ENCODE measurements around the gene OTOS. TPM values are rescaled to one million over a fixed set of nuclear protein-coding genes. Genes with fewer than 3 reads are reported as not detected.

The OTOS gene
- total RNA-seq, 1 donor: not detected

GRCh38 chr2:240124651-240125030, 15.8 kb downstream of the OTOS start:
- no peak overlapping the region for H3K4me2 ChIP-seq (ENCODE audit: insufficient read depth, low read length)
- H3K79me2 ChIP-seq (ENCODE audit: insufficient read depth, low read length): no peaks in the 10 kb centered on the region
- H3K4me1 ChIP-seq (ENCODE audit: insufficient read depth, low read length): no peaks in the 10 kb centered on the region
- no peak for TF ChIP-seq CTCF (IDR thresholded peaks at IDR 0.05; ENCODE audit: extremely low read depth, low read depth, low read length)
- no peaks in the 10 kb centered on the region for H4K20me1 ChIP-seq (ENCODE audit: insufficient read depth, low read length)
- H3K4me3 ChIP-seq (ENCODE audit: insufficient read depth, low read length): no peak overlapping the region
- DNase-seq (ENCODE audit: insufficient read length, low spot score, missing footprints): no peak
- H2AFZ ChIP-seq (ENCODE audit: low read length): no peak overlapping the region
- no peak overlapping the region for H3K27ac ChIP-seq (ENCODE audit: low read depth, low read length)
- no peaks in the 10 kb centered on the region for H3K27me3 ChIP-seq (ENCODE audit: insufficient read depth, low read length)
- peaks cover 9% of the 10 kb centered on the region for H3K36me3 ChIP-seq (ENCODE audit: insufficient read depth, low read length)
- no peaks in the 10 kb centered on the region for H3K9me3 ChIP-seq (ENCODE audit: low read depth, low read length)

GRCh38 chr2:240123821-240124650, 16.4 kb downstream of the OTOS start:
- TF ChIP-seq CTCF (IDR thresholded peaks at IDR 0.05; ENCODE audit: extremely low read depth, low read depth, low read length): no peak
- no peak overlapping the region for H3K4me2 ChIP-seq (ENCODE audit: insufficient read depth, low read length)
- H3K4me3 ChIP-seq (ENCODE audit: insufficient read depth, low read length): no peak overlapping the region
- H3K79me2 ChIP-seq (ENCODE audit: insufficient read depth, low read length): no peaks in the 10 kb centered on the region
- no peak overlapping the region for H3K27ac ChIP-seq (ENCODE audit: low read depth, low read length)
- H3K9me3 ChIP-seq (ENCODE audit: low read depth, low read length): no peaks in the 10 kb centered on the region
- no peaks in the 10 kb centered on the region for H3K27me3 ChIP-seq (ENCODE audit: insufficient read depth, low read length)
- no peaks in the 10 kb centered on the region for H3K4me1 ChIP-seq (ENCODE audit: insufficient read depth, low read length)
- H4K20me1 ChIP-seq (ENCODE audit: insufficient read depth, low read length): no peaks in the 10 kb centered on the region
- no peak overlapping the region for H2AFZ ChIP-seq (ENCODE audit: low read length)
- peak; percentile 70 for DNase-seq (ENCODE audit: insufficient read length, low spot score, missing footprints)
- H3K36me3 ChIP-seq (ENCODE audit: insufficient read depth, low read length): peaks cover 5% of the 10 kb centered on the region

DNA sequence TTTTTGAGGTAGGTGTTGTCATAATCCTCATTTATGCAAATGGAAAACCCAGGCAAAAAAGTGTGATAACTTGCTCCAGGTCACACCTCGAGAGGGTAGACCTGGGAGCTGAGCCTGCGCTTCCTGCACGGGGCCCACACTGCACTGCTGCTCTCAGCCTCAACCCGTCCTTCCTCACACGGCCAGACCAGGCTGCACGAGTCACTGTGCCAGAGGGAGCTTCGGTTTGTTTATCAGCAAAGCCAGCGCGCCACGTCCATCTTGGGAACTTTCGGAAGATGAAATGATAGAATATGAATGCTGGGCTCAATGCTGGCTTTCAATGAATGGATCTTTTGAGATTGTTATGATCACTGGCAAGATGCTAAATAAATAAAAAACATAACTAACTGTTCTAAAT, 18.8 kb downstream of the OTOS start:
- Histone ChIP-seq H3K36me3 (ENCODE audit: insufficient read depth, low read length) (no peaks in the 10 kb centered on the region), H3K9me3 (ENCODE audit: low read depth, low read length) (no peaks in the 10 kb centered on the region), H3K27me3 (ENCODE audit: insufficient read depth, low read length) (no peaks in the 10 kb centered on the region), H4K20me1 (ENCODE audit: insufficient read depth, low read length) (no peaks in the 10 kb centered on the region), H3K79me2 (ENCODE audit: insufficient read depth, low read length) (no peaks in the 10 kb centered on the region), H3K4me3 (ENCODE audit: insufficient read depth, low read length) (no peak overlapping the region), H3K4me2 (ENCODE audit: insufficient read depth, low read length) (no peak overlapping the region), H2AFZ (ENCODE audit: low read length) (no peak overlapping the region), H3K27ac (ENCODE audit: low read depth, low read length) (no peak overlapping the region), H3K4me1 (ENCODE audit: insufficient read depth, low read length) (no peaks in the 10 kb centered on the region)
- no peak for TF ChIP-seq CTCF (IDR thresholded peaks at IDR 0.05; ENCODE audit: extremely low read depth, low read depth, low read length)
- DNase-seq (ENCODE audit: insufficient read length, low spot score, missing footprints): no peak

DNA sequence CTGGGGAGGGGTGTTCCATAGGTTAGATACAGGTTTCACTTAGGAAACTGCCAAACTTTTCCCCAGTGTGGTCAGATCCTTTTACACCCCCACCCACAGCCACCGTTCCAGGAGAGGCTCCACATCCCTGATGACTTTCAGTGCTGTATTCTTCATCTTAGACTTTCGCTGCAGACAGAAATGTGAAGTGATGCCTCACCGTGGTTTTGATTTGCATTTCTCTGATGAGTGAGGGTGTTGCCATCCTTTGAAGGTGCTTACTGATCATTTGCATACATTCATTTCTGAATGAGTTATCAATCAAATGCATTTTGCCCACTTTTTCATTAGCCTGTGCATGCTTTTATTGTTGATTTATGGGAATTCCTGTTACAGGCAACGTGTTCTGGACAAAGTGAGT, 19.3 kb downstream of the OTOS start:
- no peak for TF ChIP-seq CTCF (IDR thresholded peaks at IDR 0.05; ENCODE audit: extremely low read depth, low read depth, low read length)
- H3K36me3 ChIP-seq (ENCODE audit: insufficient read depth, low read length): no peaks in the 10 kb centered on the region
- no peaks in the 10 kb centered on the region for H3K9me3 ChIP-seq (ENCODE audit: low read depth, low read length)
- H3K27me3 ChIP-seq (ENCODE audit: insufficient read depth, low read length): no peaks in the 10 kb centered on the region
- H3K4me1 ChIP-seq (ENCODE audit: insufficient read depth, low read length): no peaks in the 10 kb centered on the region
- no peak overlapping the region for H3K4me2 ChIP-seq (ENCODE audit: insufficient read depth, low read length)
- H4K20me1 ChIP-seq (ENCODE audit: insufficient read depth, low read length): no peaks in the 10 kb centered on the region
- DNase-seq (ENCODE audit: insufficient read length, low spot score, missing footprints): no peak
- H2AFZ ChIP-seq (ENCODE audit: low read length): no peak overlapping the region
- H3K79me2 ChIP-seq (ENCODE audit: insufficient read depth, low read length): no peaks in the 10 kb centered on the region
- H3K27ac ChIP-seq (ENCODE audit: low read depth, low read length): no peak overlapping the region
- H3K4me3 ChIP-seq (ENCODE audit: insufficient read depth, low read length): no peak overlapping the region
